Hematopoietic multipotent progenitor cell treated with erythropoietin and hydrocortisone succinate and interleukin-3 and kit ligand, for 4 days (in vitro differentiated cells): ENCODE data around the gene PRSS12.
"Not testable (repeated sequence)": the region's sequence is repeated elsewhere in the genome, so short reads cannot be mapped to it uniquely, and the experiment has no call there.

Source experiments
- DNase-seq: peaks from one replicate; pipeline ENCODE4 v3.0.0-alpha.2; 2015

Gene PRSS12

GRCh38 chr4:118352843-118353533 is at the start of gene PRSS12:
Gene PRSS12, minus strand, starts transcription at chr4:118353003. Its CDS starts 283 bp downstream, at chr4:118352720.
- DNase-seq: peak; percentile 78

- peak; percentile 78 for DNase-seq
Measured at GRCh38 chr4:118400356-118400755, 47.6 kb upstream of the PRSS12 start.

- peak; percentile 39 for DNase-seq
Measured at GRCh38 chr4:118399883-118400282, 47.1 kb upstream of the PRSS12 start.

DNA sequence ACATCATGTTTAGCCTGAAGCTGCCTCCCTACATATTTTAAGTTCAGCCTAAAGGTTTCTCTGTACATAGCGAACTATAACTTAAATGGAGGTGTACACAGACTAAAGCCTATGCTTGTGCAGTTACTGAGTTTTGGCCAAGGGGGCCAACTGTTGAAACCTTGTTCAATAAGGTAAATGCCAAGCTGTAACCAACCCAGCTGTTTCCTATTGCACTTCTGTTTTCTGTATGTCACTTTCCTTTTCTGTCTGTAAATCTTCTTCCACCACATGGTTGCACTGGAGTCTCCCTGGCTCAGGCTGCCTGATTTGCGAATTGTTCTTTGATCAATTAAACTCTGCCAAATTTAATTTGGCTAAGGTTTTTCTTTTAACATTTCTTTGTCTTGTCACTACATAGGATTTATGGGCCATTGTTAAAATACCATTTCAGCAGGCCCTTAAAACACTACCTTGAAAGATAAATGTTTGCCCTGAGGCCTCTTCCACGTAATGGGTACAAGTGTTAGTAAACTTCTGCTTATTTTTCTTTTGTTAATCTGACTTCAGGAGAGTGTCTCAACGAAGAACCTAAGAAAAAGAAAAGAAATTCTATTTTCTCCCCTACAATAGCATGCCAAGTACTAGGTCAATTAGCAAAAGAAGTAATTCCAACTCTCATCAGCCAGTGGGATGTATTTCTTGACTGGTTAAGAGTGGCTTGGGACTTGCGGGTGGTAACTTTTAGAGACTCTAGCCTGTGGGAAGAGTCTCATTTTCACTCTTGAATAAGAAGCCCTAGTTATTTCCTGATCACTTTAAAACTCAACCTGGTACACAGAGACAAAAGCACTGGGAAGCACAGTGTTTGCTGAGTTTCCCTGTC is 45.7 kb upstream of the PRSS12 start:
- DNase-seq: peak; percentile 71

DNA sequence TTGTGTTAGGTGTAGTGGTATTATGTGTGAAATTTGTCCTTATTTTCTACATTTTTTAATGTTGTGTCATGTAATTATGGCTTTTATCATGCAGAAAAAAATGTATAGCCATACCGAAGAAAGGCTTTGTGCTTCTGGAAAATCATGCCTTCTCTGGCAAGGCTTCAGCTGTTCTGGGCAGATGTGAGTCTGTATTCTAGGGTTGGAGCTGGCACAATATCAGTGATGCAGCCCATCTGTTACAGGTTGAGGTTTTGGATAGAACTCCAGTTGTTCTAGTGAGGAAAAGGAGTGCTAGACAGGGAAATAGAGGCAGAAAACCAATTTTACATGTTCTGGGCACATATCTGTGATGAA is 44.8 kb upstream of the PRSS12 start:
- DNase-seq: no peak

DNA sequence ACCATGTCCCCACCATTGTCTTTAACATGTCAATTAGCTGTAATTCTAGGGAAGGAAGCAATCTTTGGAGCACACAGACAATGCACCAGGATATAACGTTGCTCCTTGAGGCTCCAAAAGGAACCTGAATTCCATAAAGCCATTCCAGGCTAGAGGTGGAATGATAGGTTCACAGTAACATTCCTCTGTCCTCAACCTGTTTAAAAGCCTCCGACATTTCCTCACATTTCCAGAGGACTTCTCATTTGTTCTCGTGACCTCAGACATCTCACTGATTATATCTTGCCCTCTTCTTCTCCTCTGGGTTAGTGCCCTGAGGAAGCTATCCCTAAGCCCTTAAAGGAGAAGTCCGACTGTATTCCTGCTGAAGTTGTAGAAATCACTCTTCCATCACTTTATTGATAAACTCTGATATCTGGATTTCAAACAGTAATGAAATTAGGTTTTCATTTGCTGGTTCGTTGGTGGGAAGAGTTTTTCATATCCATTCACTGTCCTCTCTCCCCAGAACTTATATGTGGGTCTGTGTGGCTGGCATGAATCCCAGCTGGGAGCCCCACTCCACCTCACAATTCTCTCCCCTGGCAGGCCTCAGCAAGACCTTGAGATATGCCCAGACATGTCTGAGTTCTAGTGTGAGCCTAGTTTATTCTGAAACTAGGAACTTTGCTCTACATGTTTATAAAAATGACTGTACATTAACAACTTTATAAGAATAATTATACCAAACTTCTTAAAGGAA is 44.2 kb upstream of the PRSS12 start:
- no peak for DNase-seq

DNA sequence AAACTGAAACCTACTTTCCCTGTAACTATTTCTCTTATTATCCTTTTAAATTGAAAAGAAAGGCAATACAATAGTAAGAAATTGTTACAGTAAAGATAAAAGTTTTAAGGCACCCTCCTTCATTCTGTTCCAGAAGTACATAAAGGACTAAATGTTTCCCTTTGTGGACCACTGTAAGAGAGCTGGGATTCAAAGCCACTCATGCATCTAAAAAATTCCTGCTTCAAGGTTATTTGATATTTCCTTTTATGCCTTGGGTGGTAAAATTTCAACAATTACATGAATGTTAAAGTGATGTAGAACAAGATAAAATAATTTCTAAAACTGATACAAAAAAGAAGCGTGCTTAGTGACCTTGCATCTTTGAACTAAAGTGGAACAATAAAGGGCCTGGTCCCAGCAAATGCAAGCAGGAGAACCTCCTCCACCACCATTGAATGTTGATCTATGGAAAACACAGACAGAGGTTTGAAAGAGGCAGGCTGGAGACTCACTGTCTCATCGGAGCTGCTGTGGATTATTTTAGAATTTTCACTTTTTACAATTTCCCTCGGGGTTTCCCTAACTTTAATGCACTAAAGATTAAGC is 42.3 kb upstream of the PRSS12 start:
- DNase-seq: no peak

DNA sequence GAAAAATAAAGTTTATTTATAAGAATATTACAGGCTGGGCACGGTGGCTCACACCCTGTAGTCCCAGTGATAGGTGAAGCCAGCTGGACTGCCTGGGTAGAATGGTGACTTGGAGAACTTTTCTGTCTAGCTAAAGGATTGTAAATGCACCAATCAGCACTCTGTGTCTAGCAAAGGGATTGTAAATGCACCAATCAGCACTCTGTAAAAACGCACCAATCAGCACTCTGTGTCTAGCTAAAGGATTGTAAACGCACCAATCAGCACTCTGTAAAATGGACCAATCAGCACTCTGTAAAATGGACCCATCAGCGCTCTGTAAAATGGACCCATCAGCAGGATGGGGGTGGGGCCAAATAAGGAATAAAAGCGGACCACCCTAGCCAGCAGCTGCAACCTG is 39.7 kb upstream of the PRSS12 start:
- not testable (repeated sequence) for DNase-seq

GRCh38 chr4:118390121-118390520 is 37.3 kb upstream of the PRSS12 start:
- DNase-seq: no peak

- no peak for DNase-seq
Measured at GRCh38 chr4:118389721-118390120, 36.9 kb upstream of the PRSS12 start.

DNA sequence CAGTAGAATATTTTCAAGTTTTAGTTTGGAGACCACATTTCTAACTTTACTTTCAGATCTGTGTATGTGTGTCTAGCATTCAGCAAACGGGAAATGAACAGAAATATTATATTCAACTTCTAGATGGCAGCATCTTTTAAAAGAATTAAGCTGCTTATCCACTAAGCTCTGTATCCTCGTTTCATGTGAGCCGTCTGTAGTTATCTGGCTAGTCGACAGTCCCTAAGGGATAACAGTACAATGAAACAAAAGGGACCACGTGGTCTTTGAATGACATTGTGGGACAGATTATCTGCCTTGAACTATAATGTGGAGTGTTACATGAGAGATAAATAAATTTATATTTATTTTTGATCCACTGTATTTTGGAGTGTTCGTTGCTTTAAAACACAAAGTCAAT is 35.8 kb upstream of the PRSS12 start:
- DNase-seq: no peak

GRCh38 chr4:118381902-118382301 is 29.1 kb upstream of the PRSS12 start:
- DNase-seq: no peak

DNA sequence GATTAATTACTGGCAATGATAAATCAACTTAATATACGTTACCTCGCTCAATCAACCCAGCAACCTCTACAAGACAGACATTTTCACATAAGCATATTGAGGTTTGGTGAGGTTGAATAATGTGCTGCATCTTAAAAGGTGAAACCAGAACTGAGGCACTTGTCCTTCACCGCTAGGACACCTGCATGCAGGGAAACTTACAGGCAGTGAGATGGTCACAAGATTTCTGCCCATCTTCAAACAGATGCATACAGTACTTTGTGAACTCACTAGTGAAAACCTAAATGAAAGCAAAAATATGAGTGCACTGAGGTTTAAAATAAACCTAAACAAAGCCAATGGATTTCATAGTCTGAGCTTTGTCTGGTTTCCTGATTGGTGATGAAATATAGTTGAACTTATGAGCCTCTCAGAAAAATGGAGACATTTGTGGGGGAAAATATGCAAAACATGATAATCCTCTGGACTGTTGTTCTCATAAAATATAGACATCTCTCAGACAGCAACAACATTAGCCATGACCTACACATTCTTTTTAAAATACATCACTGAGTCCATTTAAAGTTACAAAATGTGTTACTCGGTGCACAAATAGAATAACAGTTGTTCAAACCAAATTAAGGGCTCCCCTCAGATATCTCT is 20.9 kb upstream of the PRSS12 start:
- no peak for DNase-seq

GRCh38 chr4:118372251-118372650 is 19.4 kb upstream of the PRSS12 start:
- no peak for DNase-seq

- DNase-seq: no peak
Measured at GRCh38 chr4:118369231-118369630, 16.4 kb upstream of the PRSS12 start.

- no peak for DNase-seq
Measured at GRCh38 chr4:118367872-118368271, 15.1 kb upstream of the PRSS12 start.

GRCh38 chr4:118367361-118367760 is 14.6 kb upstream of the PRSS12 start:
- no peak for DNase-seq

GRCh38 chr4:118363166-118363565 is 10.4 kb upstream of the PRSS12 start:
- no peak for DNase-seq

GRCh38 chr4:118361192-118361591 is 8.4 kb upstream of the PRSS12 start:
- DNase-seq: no peak

GRCh38 chr4:118360106-118360505 is 7.3 kb upstream of the PRSS12 start:
- DNase-seq: no peak

DNA sequence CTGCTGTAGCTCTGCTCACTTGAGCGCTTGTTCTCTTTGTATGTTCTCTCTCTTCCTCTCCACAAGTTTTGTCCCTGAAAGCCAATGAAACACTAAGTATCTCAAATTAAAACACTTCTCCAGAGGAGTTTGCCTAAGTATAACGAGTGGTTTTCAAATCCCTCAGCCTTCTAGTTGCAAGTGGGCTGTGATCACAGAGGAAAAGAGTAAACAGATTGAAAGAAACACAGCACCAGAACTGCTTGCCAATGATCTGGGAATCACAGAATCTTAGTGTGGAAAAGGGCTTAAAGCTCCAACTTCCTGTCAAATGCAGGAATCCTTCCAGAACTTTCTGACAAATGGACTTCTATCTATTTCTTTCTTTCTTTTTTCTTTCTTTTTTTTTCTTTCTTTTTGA is 4.8 kb upstream of the PRSS12 start:
- DNase-seq: no peak

GRCh38 chr4:118356731-118357130 is 3.9 kb upstream of the PRSS12 start:
- DNase-seq: no peak

- DNase-seq: no peak
Measured at GRCh38 chr4:118356111-118356510, 3.3 kb upstream of the PRSS12 start.
